GM12878 (cell line): Measurements from ENCODE around the gene KCNN1. TPM values are rescaled to one million over a fixed set of nuclear protein-coding genes. Genes with fewer than 3 reads are reported as not detected.

Source experiments
- ATAC-seq: fragments of 200-7000 bp; cut with Tn5 transposase; 3 replicates; pipeline ENCODE4 v1.9.1; 2020; ENCODE audit warnings: mild to moderate bottlenecking, moderate library complexity
- BruUV-seq: library from RNA; stranded (reverse); fragments of 400-500 nt; replicated peaks from 2 replicates; lab custom pipeline; 2021; lab: Mats Ljungman, UMichigan
- CTCF ChIA-PET: fragments of 300-600 bp; sonication (Branson Sonifier 250); formaldehyde crosslinking; extraction: SDS; loops from one replicate; lab custom pipeline; 2021; ENCODE audit warnings: inconsistent platforms; lab: Yijun Ruan, JAX
- POLR2A ChIA-PET: fragments of 350-600 bp; formaldehyde crosslinking; extraction: SDS; loops from one replicate; lab custom pipeline; 2021; ENCODE audit warnings: inconsistent platforms; lab: Charles Lee
- RAD21 ChIA-PET: fragments of 300-600 bp; sonication (Branson Sonifier 250); formaldehyde crosslinking; loops from one replicate; lab custom pipeline; 2023; ENCODE audit warnings: antibody characterized with exemption; ENCODE audit not compliant: unreplicated experiment; lab: Charles Lee
- SMC1A ChIA-PET: fragments of 300-600 bp; sonication (Branson Sonifier 250); formaldehyde crosslinking; loops from one replicate; lab custom pipeline; 2023; ENCODE audit not compliant: unreplicated experiment, uncharacterized antibody; lab: Charles Lee
- DNase-seq: peaks from one replicate; pipeline ENCODE4 v3.0.0-alpha.2; 2011; ENCODE audit warnings: low read depth, low spot score
- FAIRE-seq: peaks from 3 replicates; lab custom pipeline; 2011; peaks lifted over from hg19 to GRCh38; lab: Jason Lieb, UNC
- H2AFZ ChIP-seq: 2 replicates; pipeline ENCODE4 v1.6.0; 2011; ENCODE audit warnings: low read depth, low read length, control low read depth; ENCODE audit not compliant: control insufficient read depth
- H3K27ac ChIP-seq: 2 replicates; pipeline ENCODE4 v1.5.1; 2011; ENCODE audit warnings: control low read depth; ENCODE audit not compliant: control insufficient read depth, insufficient read depth
- H3K27me3 ChIP-seq, 2 experiments: replicated peaks in 1 of 2; 2 replicates each; pipeline versions ENCODE4 v1.6.0 to v1.6.1; 2011; ENCODE audit warnings: low read length in 1 of 2; ENCODE audit not compliant: control insufficient read depth in 2 of 2, insufficient read depth in 2 of 2
- H3K36me3 ChIP-seq, 2 experiments: 2 replicates each; pipeline ENCODE4 v1.5.1; 2011; ENCODE audit warnings: low read length in 1 of 2; ENCODE audit not compliant: control insufficient read depth in 2 of 2, insufficient read depth in 2 of 2
- H3K4me1 ChIP-seq: 2 replicates; pipeline ENCODE4 v1.6.1; 2011; ENCODE audit warnings: mild to moderate bottlenecking, low read length, moderate library complexity, mixed read lengths; ENCODE audit not compliant: control insufficient read depth, insufficient read depth
- H3K4me2 ChIP-seq: 2 replicates; pipeline ENCODE4 v1.6.0; 2011; ENCODE audit warnings: control low read depth; ENCODE audit not compliant: control insufficient read depth, insufficient read depth
- H3K4me3 ChIP-seq: fragments of 200-600 bp; sonication (generic); 2 replicates; pipeline ENCODE4 v1.5.1; 2016
- H3K79me2 ChIP-seq: 2 replicates; pipeline ENCODE4 v1.6.0; 2011; ENCODE audit warnings: low read length; ENCODE audit not compliant: control insufficient read depth, insufficient read depth
- H3K9ac ChIP-seq: 2 replicates; pipeline ENCODE4 v1.8.0; 2011; ENCODE audit warnings: low read length, control low read depth, mixed read lengths; ENCODE audit not compliant: control insufficient read depth, insufficient read depth
- H3K9me3 ChIP-seq: replicated peaks from 3 replicates; pipeline ENCODE4 v1.5.1; 2011; ENCODE audit warnings: mild to moderate bottlenecking, low read length; ENCODE audit not compliant: control insufficient read depth, insufficient read depth
- H4K20me1 ChIP-seq: 2 replicates; pipeline ENCODE4 v1.6.0; 2011; ENCODE audit not compliant: control insufficient read depth, insufficient read depth
- CBFB ChIP-seq: IDR thresholded peaks from 2 replicates; pipeline ENCODE4 v1.6.1; 2016; ENCODE audit warnings: antibody characterized with exemption, low read depth
- EZH2 ChIP-seq: IDR thresholded peaks from 2 replicates; pipeline ENCODE4 v1.6.1; 2012; ENCODE audit warnings: low read depth, mild to moderate bottlenecking, control low read depth, inconsistent platforms, low read length, borderline replicate concordance; ENCODE audit not compliant: control insufficient read depth
- NR2C1 ChIP-seq: fragments of 450-650 bp; IDR thresholded peaks from 2 replicates; pipeline ENCODE4 v1.6.1; 2017; ENCODE audit warnings: antibody characterized with exemption, mild to moderate bottlenecking, moderate library complexity
- RELB ChIP-seq: fragments of 450-650 bp; IDR thresholded peaks from 2 replicates; pipeline ENCODE4 v1.6.1; 2017; ENCODE audit warnings: low read depth, mild to moderate bottlenecking, moderate library complexity
- SMAD1 ChIP-seq: fragments of 450-650 bp; IDR thresholded peaks from 2 replicates; pipeline ENCODE4 v1.6.1; 2018; ENCODE audit warnings: mild to moderate bottlenecking, low read depth; ENCODE audit not compliant: partially characterized antibody
- ZBED1 ChIP-seq: IDR thresholded peaks from 2 replicates; pipeline ENCODE4 v1.6.1; 2016; ENCODE audit warnings: borderline replicate concordance
- ZNF217 ChIP-seq: fragments of 450-650 bp; IDR thresholded peaks from 2 replicates; pipeline ENCODE4 v1.6.1; 2017; ENCODE audit warnings: antibody characterized with exemption, mild to moderate bottlenecking
- ZNF622 ChIP-seq: fragments of 450-650 bp; IDR thresholded peaks from 2 replicates; pipeline ENCODE4 v1.6.1; 2017; ENCODE audit warnings: mild to moderate bottlenecking, inconsistent platforms
- WGBS: methylation state at CpG from one replicate; pipeline ENCODE4 v1.1.6; 2016; ENCODE audit warnings: low lambda C conversion rate; ENCODE audit not compliant: insufficient replicate concordance, insufficient coverage; ENCODE audit errors: missing lambda C conversion rate; 5-methylcytosine and 5-hydroxymethylcytosine counted together
- in situ Hi-C: fragments of 300-500 bp; cut with MboI; formaldehyde crosslinking; loops from 9 replicates; pipeline ENCODE4 v1.14.3; 2018; ENCODE audit warnings: mixed read lengths
- intact Hi-C: fragments of 100-400 bp; cut with micrococcal nuclease; formaldehyde crosslinking; loops from one replicate; pipeline ENCODE4 v1.14.2; 2022; ENCODE audit not compliant: unreplicated experiment
- polyA plus RNA-seq, 11 experiments: library from polyadenylated mRNA; depleted of rRNA in 4 of 11; unstranded in 6 of 11; stranded (reverse) in 5 of 11; fragments of >200 nt; fragmentation: Nextera tagmentation in 4 of 11; fragmentation: Illumina TruSeq in 1 of 11; extraction: Ambion mirVana in 4 of 11; extraction: Trizol in 1 of 11; gene quantifications; 1 replicate in 1 of 11; 2 replicates in 10 of 11; pipeline versions ENCODE4 v1.2.1 to v1.2.3, GENCODE V29; 2011 to 2016; ENCODE audit warnings: inconsistent platforms in 2 of 11, missing spikeins in 2 of 11, low read depth in 1 of 11
- total RNA-seq, 4 experiments: library from RNA; depleted of rRNA in 3 of 4; stranded (reverse); fragments of >200 nt in 3 of 4; fragmentation: Illumina TruSeq in 1 of 4; extraction: Trizol in 1 of 4; gene quantifications; 2 replicates each; pipeline versions ENCODE4 v1.2.1 to v1.2.3, GENCODE V29; 2013 to 2021

KCNN1 gene
- total and polyA plus RNA-seq, 10 of the 15 experiments (the other 5 are each of a cell fraction or from before 2014, with no cell fraction given): 0.02 to 0.95 (median 0.16) TPM; not detected in 1

- H3K4me2 ChIP-seq: no peak overlapping the region
- ATAC-seq: no peak
- H3K27ac ChIP-seq: no peak overlapping the region
- no peaks in the 10 kb centered on the region for H3K27me3 ChIP-seq
- H3K36me3 ChIP-seq: no peaks in the 10 kb centered on the region; a peak in 3 of 4 replicates
- 96% methylated on average over 4 of the region's 4 CpGs for WGBS
- H3K79me2 ChIP-seq: no peaks in the 10 kb centered on the region
- intact Hi-C loops: no loop called here
- ChIA-PET CTCF (interaction anchor here (1.0 to 5.5 kb wide), 3 partner anchors 10 to 94 kb away, joined by 3 to 62 read pairs (median 4); no protein-coding TSS in a partner anchor), POLR2A (no interaction called here), RAD21 (interaction anchor here (1.3 to 1.5 kb wide), 2 partner anchors 12 to 85 kb away, joined by 3 to 5 read pairs; partner anchors contain the start of gene CCDC124), SMC1A (no interaction called here)
- H2AFZ ChIP-seq: no peak overlapping the region
- in situ Hi-C loops: loop anchor here (10.0 kb wide), 1 partner anchor 50 kb away; no protein-coding TSS in a partner anchor
- peaks cover 14% of the 10 kb centered on the region for H3K4me1 ChIP-seq
- H3K4me3 ChIP-seq: no peak overlapping the region
- H3K9ac ChIP-seq: no peak overlapping the region
- no peak for DNase-seq
- no TSS peak for BruUV-seq
- H3K9me3 ChIP-seq: no peaks in the 10 kb centered on the region
- no peaks in the 10 kb centered on the region for H4K20me1 ChIP-seq
- FAIRE-seq: no peak
- TF ChIP-seq ZBED1 (no peak), ZNF622 (no peak), ZNF217 (no peak), RELB (no peak), EZH2 (no peak), NR2C1 (no peak), SMAD1 (no peak), CBFB (no peak)
Measured at GRCh38 chr19:17944301-17944700, 22.6 kb upstream of the KCNN1 start.
